DOHH2 (cell line): ENCODE results near the gene MTNR1B.

Experiments
- EZH2phosphoT487 ChIP-seq: fragments of 200-600 bp; sonication (generic); IDR thresholded peaks from 2 replicates; pipeline ENCODE4 v1.6.1; 2017; ENCODE audit warnings: borderline replicate concordance, mild to moderate bottlenecking, antibody characterized with exemption, low read length, moderate library complexity, mixed read lengths
- TF ChIP-seq, protein P1 (sequence below): fragments of 200-600 bp; sonication (generic); IDR thresholded peaks from one replicate; pipeline ENCODE4 v1.5.1; 2014; ENCODE audit warnings: antibody characterized with exemption, mild to moderate bottlenecking, low read depth, low read length; ENCODE audit not compliant: poor library complexity, severe bottlenecking

DNA sequence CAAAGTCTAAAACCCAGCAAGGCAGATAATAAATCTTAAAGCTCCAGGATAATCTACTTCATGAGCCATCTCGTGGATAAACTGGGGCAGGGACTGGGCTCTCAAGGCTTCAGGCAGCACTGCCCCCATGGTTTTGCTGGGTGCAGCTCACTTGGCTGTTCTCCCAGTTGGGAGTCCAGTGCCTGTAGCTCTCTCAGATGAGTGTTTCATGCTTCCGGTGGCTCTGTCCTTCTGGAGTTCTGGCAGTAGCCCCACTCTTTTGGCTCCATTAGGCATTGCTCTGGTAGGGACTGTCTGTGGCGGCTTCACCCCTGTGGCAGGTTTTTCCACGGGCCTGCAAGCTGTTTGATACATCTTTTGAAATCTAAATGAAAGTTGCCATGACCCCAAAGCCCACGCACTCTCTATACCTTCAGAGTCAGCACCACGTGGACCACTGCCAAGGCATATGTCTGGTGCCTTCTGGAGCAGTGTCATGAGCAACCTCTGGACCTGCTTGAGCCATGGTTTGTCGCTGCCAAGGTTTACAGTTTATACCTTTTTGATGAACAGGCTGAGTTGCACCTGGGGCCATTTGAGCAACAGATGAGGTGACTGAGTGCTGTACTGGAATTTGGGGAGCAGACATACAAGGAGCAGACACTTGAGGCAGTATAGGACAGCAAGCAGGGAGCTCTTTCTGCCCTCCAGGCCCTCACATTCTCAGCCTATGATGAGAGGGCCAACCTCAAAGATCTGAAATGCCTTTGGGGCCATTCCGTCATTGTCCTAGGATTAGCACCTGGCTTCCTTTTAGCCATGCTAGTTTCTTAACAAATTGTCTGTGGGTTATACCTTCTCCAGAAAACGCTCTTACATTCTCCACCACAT lies 48.6 kb downstream of the MTNR1B start:
- no peak for TF ChIP-seq EZH2phosphoT487
- TF ChIP-seq, protein P1, sequence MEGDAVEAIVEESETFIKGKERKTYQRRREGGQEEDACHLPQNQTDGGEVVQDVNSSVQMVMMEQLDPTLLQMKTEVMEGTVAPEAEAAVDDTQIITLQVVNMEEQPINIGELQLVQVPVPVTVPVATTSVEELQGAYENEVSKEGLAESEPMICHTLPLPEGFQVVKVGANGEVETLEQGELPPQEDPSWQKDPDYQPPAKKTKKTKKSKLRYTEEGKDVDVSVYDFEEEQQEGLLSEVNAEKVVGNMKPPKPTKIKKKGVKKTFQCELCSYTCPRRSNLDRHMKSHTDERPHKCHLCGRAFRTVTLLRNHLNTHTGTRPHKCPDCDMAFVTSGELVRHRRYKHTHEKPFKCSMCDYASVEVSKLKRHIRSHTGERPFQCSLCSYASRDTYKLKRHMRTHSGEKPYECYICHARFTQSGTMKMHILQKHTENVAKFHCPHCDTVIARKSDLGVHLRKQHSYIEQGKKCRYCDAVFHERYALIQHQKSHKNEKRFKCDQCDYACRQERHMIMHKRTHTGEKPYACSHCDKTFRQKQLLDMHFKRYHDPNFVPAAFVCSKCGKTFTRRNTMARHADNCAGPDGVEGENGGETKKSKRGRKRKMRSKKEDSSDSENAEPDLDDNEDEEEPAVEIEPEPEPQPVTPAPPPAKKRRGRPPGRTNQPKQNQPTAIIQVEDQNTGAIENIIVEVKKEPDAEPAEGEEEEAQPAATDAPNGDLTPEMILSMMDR = no peak
